K562 (cell line): ENCODE data around the gene FARSA. TPM values are rescaled to one million over a fixed set of nuclear protein-coding genes. Genes with fewer than 3 reads are reported as not detected.
A peak's percentile ranks its signal among the peaks of the same experiment; 100 is the strongest.

Experiments used
- DACH1 ChIP-seq: fragments of 450-650 bp; IDR thresholded peaks from 2 replicates; pipeline ENCODE4 v1.6.1; 2018; ENCODE audit not compliant: partially characterized antibody
- EP300 ChIP-seq: IDR thresholded peaks from 2 replicates; pipeline ENCODE4 v1.6.1; 2012; ENCODE audit warnings: low read length, improper control_type of control experiment
- ETS2 ChIP-seq: IDR thresholded peaks from 2 replicates; pipeline ENCODE4 v1.6.1; 2016; ENCODE audit warnings: borderline replicate concordance, missing genetic modification characterization, mild to moderate bottlenecking, moderate library complexity, missing compliant biosample characterization; ENCODE audit not compliant: poor library complexity, severe bottlenecking
- FOXP1 ChIP-seq: sonication (generic); formaldehyde crosslinking; IDR thresholded peaks from 2 replicates; pipeline ENCODE4 v1.8.0; 2022; ENCODE audit warnings: mild to moderate bottlenecking, missing genetic modification reagents
- NCOA6 ChIP-seq: fragments of 450-650 bp; IDR thresholded peaks from 2 replicates; pipeline ENCODE4 v1.6.1; 2017; ENCODE audit warnings: mild to moderate bottlenecking
- NRF1 ChIP-seq, 2 experiments: fragments of 450-650 bp; IDR thresholded peaks in 1 of 2; conservative IDR thresholded peaks in 1 of 2; 2 replicates each; pipeline ENCODE4 v1.6.1; 2014; ENCODE audit warnings: mild to moderate bottlenecking in 2 of 2
- PML ChIP-seq: IDR thresholded peaks from 2 replicates; pipeline ENCODE4 v1.6.1; 2012; ENCODE audit warnings: low read length, inconsistent platforms
- ZBTB7A ChIP-seq: IDR thresholded peaks from 2 replicates; pipeline ENCODE4 v1.6.1; 2011; ENCODE audit warnings: low read depth, mild to moderate bottlenecking, low read length, moderate library complexity, borderline replicate concordance; ENCODE audit not compliant: control insufficient read depth
- ZFX ChIP-seq: sonication (generic); formaldehyde crosslinking; IDR thresholded peaks from 2 replicates; pipeline ENCODE4 v1.8.0; 2022; ENCODE audit warnings: mild to moderate bottlenecking, missing genetic modification reagents, moderate library complexity
- ZNF282 ChIP-seq: sonication (generic); formaldehyde crosslinking; IDR thresholded peaks from 2 replicates; pipeline ENCODE4 v1.8.1; 2023; ENCODE audit warnings: missing genetic modification reagents
- ZNF41 ChIP-seq: fragments of 250-450 bp; sonication (Bioruptor Pico); conservative IDR thresholded peaks from 2 replicates; pipeline ENCODE4 v1.4.0; 2020; ENCODE audit warnings: mild to moderate bottlenecking
- ZNF431 ChIP-seq: sonication (generic); formaldehyde crosslinking; IDR thresholded peaks from 2 replicates; pipeline ENCODE4 v1.8.0; 2022; ENCODE audit warnings: mild to moderate bottlenecking, missing genetic modification reagents
- ZNF584 ChIP-seq: fragments of 200-800 bp; sonication (Bioruptor generic); IDR thresholded peaks from 2 replicates; pipeline ENCODE4 v1.6.1; 2016; ENCODE audit warnings: low read depth, mild to moderate bottlenecking, missing genetic modification characterization, missing compliant biosample characterization
- polyA plus RNA-seq, 8 experiments: library from polyadenylated mRNA; depleted of rRNA in 4 of 8; stranded (reverse) in 5 of 8; unstranded in 3 of 8; fragments of >200 nt; fragmentation: Nextera tagmentation in 2 of 8; fragmentation: Illumina TruSeq in 1 of 8; extraction: Ambion mirVana in 2 of 8; extraction: Trizol in 1 of 8; gene quantifications; 2 replicates each; pipeline versions ENCODE4 v1.2.1 to v1.2.3, GENCODE V29; 2011 to 2014; ENCODE audit warnings: inconsistent platforms in 1 of 8, missing spikeins in 1 of 8
- total RNA-seq, 7 experiments: library from RNA; depleted of rRNA in 6 of 7; stranded (reverse); fragments of >200 nt in 6 of 7; fragmentation: Illumina TruSeq in 2 of 7; extraction: Trizol in 2 of 7; gene quantifications; 2 replicates each; pipeline versions ENCODE4 v1.2.1 to v1.2.3, GENCODE V29; 2011 to 2021; ENCODE audit warnings: low replicate concordance in 1 of 7
- TF ChIP-seq, protein P1 (sequence below): fragments of 450-650 bp; IDR thresholded peaks from 2 replicates; pipeline ENCODE4 v1.6.1; 2016; ENCODE audit warnings: borderline replicate concordance
- TF ChIP-seq, protein P2 (sequence below), 3 experiments: fragments of 200-800 bp in 1 of 3; fragments of 250-450 bp in 1 of 3; fragments of 450-650 bp in 1 of 3; sonication (Bioruptor Pico) in 1 of 3; sonication (Bioruptor generic) in 1 of 3; formaldehyde crosslinking in 1 of 3; IDR thresholded peaks; 2 replicates each; pipeline versions ENCODE4 v1.6.1 to v1.8.0; 2016 to 2022; ENCODE audit warnings: mild to moderate bottlenecking in 2 of 3, missing genetic modification characterization in 2 of 3, missing compliant biosample characterization in 1 of 3, moderate library complexity in 1 of 3
- TF ChIP-seq, protein P3 (sequence below): sonication (generic); formaldehyde crosslinking; IDR thresholded peaks from 2 replicates; pipeline ENCODE4 v1.8.0; 2022; ENCODE audit warnings: mild to moderate bottlenecking, missing genetic modification reagents, borderline replicate concordance
- TF ChIP-seq, protein P4 (sequence below): fragments of 200-800 bp; sonication (Bioruptor generic); IDR thresholded peaks from 2 replicates; pipeline ENCODE4 v1.6.1; 2017; ENCODE audit warnings: missing genetic modification characterization, missing compliant biosample characterization

FARSA gene
- total and polyA plus RNA-seq, 9 of the 15 experiments (the other 6 are each of a cell fraction or from before 2014, with no cell fraction given) = 25.2 to 237 (median 89.6) TPM

DNA sequence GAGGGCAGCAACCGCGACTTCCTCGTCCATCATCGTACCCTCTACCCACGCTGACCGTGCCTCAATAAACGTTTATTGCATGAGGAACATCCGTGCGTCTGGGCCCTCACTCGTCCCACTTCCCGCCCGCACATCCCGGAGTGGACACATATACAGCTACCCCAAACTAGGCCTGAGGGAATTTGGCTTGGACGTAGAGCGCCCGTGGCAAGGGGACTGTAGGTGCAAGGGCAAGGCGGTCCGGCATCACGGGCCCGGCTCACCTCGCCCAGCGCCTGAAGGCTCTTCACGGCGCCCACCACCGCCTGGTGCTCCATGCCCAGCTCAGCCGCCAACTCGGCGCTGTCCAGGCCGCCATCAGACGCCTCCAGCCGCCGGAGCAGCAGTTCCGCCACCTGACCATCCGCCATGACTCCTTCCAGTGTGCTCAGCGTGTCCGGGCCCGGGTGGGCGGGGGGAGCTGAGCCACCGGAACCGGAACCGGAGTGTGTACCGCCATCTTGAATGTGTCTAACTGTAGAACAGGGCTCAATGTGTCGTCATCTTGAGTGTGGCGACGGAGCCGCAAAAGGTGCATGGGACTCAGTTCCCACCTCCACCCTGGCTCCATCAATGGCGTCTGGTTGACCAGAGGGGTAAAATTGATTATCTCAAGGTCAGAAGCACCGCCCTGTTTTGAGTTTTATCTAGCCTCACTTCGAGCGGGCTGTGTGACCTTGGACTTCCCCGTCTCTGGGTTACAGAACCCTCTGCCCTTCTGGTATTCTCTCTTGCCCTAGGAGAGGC, at the start of gene FARSA (continued):
- TF ChIP-seq, protein P1, sequence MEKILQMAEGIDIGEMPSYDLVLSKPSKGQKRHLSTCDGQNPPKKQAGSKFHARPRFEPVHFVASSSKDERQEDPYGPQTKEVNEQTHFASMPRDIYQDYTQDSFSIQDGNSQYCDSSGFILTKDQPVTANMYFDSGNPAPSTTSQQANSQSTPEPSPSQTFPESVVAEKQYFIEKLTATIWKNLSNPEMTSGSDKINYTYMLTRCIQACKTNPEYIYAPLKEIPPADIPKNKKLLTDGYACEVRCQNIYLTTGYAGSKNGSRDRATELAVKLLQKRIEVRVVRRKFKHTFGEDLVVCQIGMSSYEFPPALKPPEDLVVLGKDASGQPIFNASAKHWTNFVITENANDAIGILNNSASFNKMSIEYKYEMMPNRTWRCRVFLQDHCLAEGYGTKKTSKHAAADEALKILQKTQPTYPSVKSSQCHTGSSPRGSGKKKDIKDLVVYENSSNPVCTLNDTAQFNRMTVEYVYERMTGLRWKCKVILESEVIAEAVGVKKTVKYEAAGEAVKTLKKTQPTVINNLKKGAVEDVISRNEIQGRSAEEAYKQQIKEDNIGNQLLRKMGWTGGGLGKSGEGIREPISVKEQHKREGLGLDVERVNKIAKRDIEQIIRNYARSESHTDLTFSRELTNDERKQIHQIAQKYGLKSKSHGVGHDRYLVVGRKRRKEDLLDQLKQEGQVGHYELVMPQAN = peak; percentile 96
- TF ChIP-seq ZBTB7A (peak; percentile 40; the same call in 1 of the 2 replicates), ZFX (CRISPR knock-in tag) (peak; percentile 73), ZNF282 (CRISPR knock-in tag) (no peak), ZNF431 (CRISPR knock-in tag) (no peak), ETS2 (tag) (no peak), FOXP1 (CRISPR knock-in tag) (no peak), PML (0 out of 2 replicates have a peak, but pooled peaks have one; percentile 45), EP300 (no peak), NCOA6 (no peak), DACH1 (no peak), NRF1 (conservative IDR thresholded peaks at IDR 0.05 in 1 of 2, IDR thresholded peaks at IDR 0.05 in 1 of 2) (peak; percentile 4 to 51; a peak in 2 of 4 replicates), ZNF41 (no peak), ZNF584 (CRISPR knock-in tag) (peak; percentile 89)
- TF ChIP-seq, protein P2, sequence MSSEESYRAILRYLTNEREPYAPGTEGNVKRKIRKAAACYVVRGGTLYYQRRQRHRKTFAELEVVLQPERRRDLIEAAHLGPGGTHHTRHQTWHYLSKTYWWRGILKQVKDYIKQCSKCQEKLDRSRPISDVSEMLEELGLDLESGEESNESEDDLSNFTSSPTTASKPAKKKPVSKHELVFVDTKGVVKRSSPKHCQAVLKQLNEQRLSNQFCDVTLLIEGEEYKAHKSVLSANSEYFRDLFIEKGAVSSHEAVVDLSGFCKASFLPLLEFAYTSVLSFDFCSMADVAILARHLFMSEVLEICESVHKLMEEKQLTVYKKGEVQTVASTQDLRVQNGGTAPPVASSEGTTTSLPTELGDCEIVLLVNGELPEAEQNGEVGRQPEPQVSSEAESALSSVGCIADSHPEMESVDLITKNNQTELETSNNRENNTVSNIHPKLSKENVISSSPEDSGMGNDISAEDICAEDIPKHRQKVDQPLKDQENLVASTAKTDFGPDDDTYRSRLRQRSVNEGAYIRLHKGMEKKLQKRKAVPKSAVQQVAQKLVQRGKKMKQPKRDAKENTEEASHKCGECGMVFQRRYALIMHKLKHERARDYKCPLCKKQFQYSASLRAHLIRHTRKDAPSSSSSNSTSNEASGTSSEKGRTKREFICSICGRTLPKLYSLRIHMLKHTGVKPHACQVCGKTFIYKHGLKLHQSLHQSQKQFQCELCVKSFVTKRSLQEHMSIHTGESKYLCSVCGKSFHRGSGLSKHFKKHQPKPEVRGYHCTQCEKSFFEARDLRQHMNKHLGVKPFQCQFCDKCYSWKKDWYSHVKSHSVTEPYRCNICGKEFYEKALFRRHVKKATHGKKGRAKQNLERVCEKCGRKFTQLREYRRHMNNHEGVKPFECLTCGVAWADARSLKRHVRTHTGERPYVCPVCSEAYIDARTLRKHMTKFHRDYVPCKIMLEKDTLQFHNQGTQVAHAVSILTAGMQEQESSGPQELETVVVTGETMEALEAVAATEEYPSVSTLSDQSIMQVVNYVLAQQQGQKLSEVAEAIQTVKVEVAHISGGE (CRISPR knock-in tag; IDR thresholded peaks at IDR 0.05) = peak in 2 of 3 experiments; percentile 41 to 83; a peak in 3 of 6 replicates
- TF ChIP-seq, protein P3, sequence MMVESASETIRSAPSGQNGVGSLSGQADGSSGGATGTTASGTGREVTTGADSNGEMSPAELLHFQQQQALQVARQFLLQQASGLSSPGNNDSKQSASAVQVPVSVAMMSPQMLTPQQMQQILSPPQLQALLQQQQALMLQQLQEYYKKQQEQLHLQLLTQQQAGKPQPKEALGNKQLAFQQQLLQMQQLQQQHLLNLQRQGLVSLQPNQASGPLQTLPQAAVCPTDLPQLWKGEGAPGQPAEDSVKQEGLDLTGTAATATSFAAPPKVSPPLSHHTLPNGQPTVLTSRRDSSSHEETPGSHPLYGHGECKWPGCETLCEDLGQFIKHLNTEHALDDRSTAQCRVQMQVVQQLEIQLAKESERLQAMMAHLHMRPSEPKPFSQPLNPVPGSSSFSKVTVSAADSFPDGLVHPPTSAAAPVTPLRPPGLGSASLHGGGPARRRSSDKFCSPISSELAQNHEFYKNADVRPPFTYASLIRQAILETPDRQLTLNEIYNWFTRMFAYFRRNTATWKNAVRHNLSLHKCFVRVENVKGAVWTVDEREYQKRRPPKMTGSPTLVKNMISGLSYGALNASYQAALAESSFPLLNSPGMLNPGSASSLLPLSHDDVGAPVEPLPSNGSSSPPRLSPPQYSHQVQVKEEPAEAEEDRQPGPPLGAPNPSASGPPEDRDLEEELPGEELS (CRISPR knock-in tag) = no peak
- TF ChIP-seq, protein P4, sequence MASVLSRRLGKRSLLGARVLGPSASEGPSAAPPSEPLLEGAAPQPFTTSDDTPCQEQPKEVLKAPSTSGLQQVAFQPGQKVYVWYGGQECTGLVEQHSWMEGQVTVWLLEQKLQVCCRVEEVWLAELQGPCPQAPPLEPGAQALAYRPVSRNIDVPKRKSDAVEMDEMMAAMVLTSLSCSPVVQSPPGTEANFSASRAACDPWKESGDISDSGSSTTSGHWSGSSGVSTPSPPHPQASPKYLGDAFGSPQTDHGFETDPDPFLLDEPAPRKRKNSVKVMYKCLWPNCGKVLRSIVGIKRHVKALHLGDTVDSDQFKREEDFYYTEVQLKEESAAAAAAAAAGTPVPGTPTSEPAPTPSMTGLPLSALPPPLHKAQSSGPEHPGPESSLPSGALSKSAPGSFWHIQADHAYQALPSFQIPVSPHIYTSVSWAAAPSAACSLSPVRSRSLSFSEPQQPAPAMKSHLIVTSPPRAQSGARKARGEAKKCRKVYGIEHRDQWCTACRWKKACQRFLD (CRISPR knock-in tag) = peak; percentile 82
